GOT3 (cell line): ENCODE measurements around the gene CDKN2B-AS1.
"Not testable (repeated sequence)": the region's sequence is repeated elsewhere in the genome, so short reads cannot be mapped to it uniquely, and the experiment has no call there.

Source experiments
- DNase-seq: peaks from one replicate; lab custom pipeline; 2025; ENCODE audit warnings: mixed read lengths; lab: John Stamatoyannopoulos, UW

CDKN2B-AS1 gene

GRCh38 chr9:21994556-21995005 lies at the start of gene CDKN2B-AS1:
TSS of gene CDKN2B-AS1 (plus strand) at chr9:21994791.
- DNase-seq: peak; percentile 11

GRCh38 chr9:21945606-21946005 lies 49.0 kb upstream of the CDKN2B-AS1 start:
- no peak for DNase-seq

- DNase-seq: no peak
Measured at GRCh38 chr9:21958833-21959232, 35.8 kb upstream of the CDKN2B-AS1 start.

- not testable (repeated sequence) for DNase-seq
Measured at GRCh38 chr9:21959268-21959667, 35.3 kb upstream of the CDKN2B-AS1 start.

- DNase-seq: no peak
Measured at GRCh38 chr9:21961569-21961968, 33.0 kb upstream of the CDKN2B-AS1 start.

GRCh38 chr9:21964925-21965385 lies 29.6 kb upstream of the CDKN2B-AS1 start:
- no peak for DNase-seq

- no peak for DNase-seq
Measured at GRCh38 chr9:21965401-21965951, 29.1 kb upstream of the CDKN2B-AS1 start.

- no peak for DNase-seq
Measured at GRCh38 chr9:21966140-21966851, 28.3 kb upstream of the CDKN2B-AS1 start.

- DNase-seq: no peak
Measured at GRCh38 chr9:21967169-21967568, 27.4 kb upstream of the CDKN2B-AS1 start.

GRCh38 chr9:21967702-21968101 lies 26.9 kb upstream of the CDKN2B-AS1 start:
- no peak for DNase-seq

GRCh38 chr9:21968331-21969010 lies 26.1 kb upstream of the CDKN2B-AS1 start:
- no peak for DNase-seq

GRCh38 chr9:21969011-21969940 lies 25.3 kb upstream of the CDKN2B-AS1 start:
- no peak for DNase-seq

GRCh38 chr9:21969951-21970799 lies 24.4 kb upstream of the CDKN2B-AS1 start:
- DNase-seq: no peak

- DNase-seq: no peak
Measured at GRCh38 chr9:21970800-21971640, 23.6 kb upstream of the CDKN2B-AS1 start.

GRCh38 chr9:21972361-21972760 lies 22.2 kb upstream of the CDKN2B-AS1 start:
- no peak for DNase-seq

GRCh38 chr9:21974343-21974721 lies 20.3 kb upstream of the CDKN2B-AS1 start:
- DNase-seq: no peak

- no peak for DNase-seq
Measured at GRCh38 chr9:21974722-21975409, 19.7 kb upstream of the CDKN2B-AS1 start.

- no peak for DNase-seq
Measured at GRCh38 chr9:21976334-21976875, 18.2 kb upstream of the CDKN2B-AS1 start.

- DNase-seq: no peak
Measured at GRCh38 chr9:21982391-21982790, 12.2 kb upstream of the CDKN2B-AS1 start.
